IMR-90 (cell line): Measurements from ENCODE around the gene RENBP. TPM values are rescaled to one million over a fixed set of nuclear protein-coding genes. Genes with fewer than 3 reads are reported as not detected.

Experiments used
- ATAC-seq: fragments of 200-7000 bp; cut with Tn5 transposase; 2 replicates; pipeline ENCODE4 v1.9.1; 2020; ENCODE audit warnings: low read depth, mild to moderate bottlenecking, moderate library complexity
- BruUV-seq: library from RNA; stranded (reverse); fragments of 400-500 nt; replicated peaks from 2 replicates; lab custom pipeline; 2021; lab: Mats Ljungman, UMichigan
- CTCF ChIA-PET: fragments of 300-600 bp; formaldehyde crosslinking; extraction: SDS; loops from one replicate; lab custom pipeline; 2021; ENCODE audit warnings: antibody characterized with exemption; lab: Yijun Ruan, JAX
- POLR2A ChIA-PET: fragments of 300-600 bp; sonication (Branson Sonifier 250); formaldehyde crosslinking; loops from one replicate; lab custom pipeline; 2022; ENCODE audit warnings: antibody characterized with exemption; ENCODE audit not compliant: unreplicated experiment; lab: Charles Lee
- DNase-seq: peaks from one replicate; pipeline ENCODE4 v3.0.0; 2013
- H2AFZ ChIP-seq: replicated peaks from 2 replicates; pipeline ENCODE3; 2013; ENCODE audit warnings: low read length, mild to moderate bottlenecking; ENCODE audit not compliant: poor library complexity
- H2AK5ac ChIP-seq: 2 replicates; pipeline ENCODE4 v1.6.1; 2013; ENCODE audit warnings: low read depth, low read length, inconsistent platforms
- H2AK9ac ChIP-seq: replicated peaks from 2 replicates; pipeline ENCODE3; 2013; ENCODE audit warnings: mild to moderate bottlenecking, low read depth, low read length, moderate library complexity; ENCODE audit not compliant: poor library complexity
- H2BK120ac ChIP-seq: 2 replicates; pipeline ENCODE4 v1.6.1; 2013; ENCODE audit warnings: low read depth, low read length, inconsistent platforms
- H2BK15ac ChIP-seq: 3 replicates; pipeline ENCODE4 v1.6.1; 2013; ENCODE audit warnings: low read depth, low read length, inconsistent platforms
- H2BK20ac ChIP-seq: 2 replicates; pipeline ENCODE4 v1.6.1; 2013; ENCODE audit warnings: low read depth, mild to moderate bottlenecking, inconsistent platforms, low read length, moderate library complexity
- H2BK5ac ChIP-seq: 2 replicates; pipeline ENCODE4 v1.6.1; 2013; ENCODE audit warnings: mild to moderate bottlenecking, low read depth, low read length, inconsistent platforms; ENCODE audit not compliant: poor library complexity, severe bottlenecking
- H3K14ac ChIP-seq: replicated peaks from 2 replicates; pipeline ENCODE4 v1.6.1; 2013; ENCODE audit warnings: low read depth, low read length, inconsistent platforms
- H3K18ac ChIP-seq: 2 replicates; pipeline ENCODE4 v1.6.1; 2013; ENCODE audit warnings: low read depth, low read length, control low read depth
- H3K23ac ChIP-seq: 2 replicates; pipeline ENCODE4 v1.6.1; 2013; ENCODE audit warnings: low read depth, low read length, inconsistent platforms
- H3K27ac ChIP-seq: 2 replicates; pipeline ENCODE4 v1.5.1; 2013; ENCODE audit warnings: mild to moderate bottlenecking, control low read depth, low read length; ENCODE audit not compliant: insufficient read depth
- H3K27me3 ChIP-seq: 2 replicates; pipeline ENCODE4 v1.6.1; 2013; ENCODE audit warnings: low read length; ENCODE audit not compliant: control insufficient read depth, insufficient read depth
- H3K36me3 ChIP-seq: 2 replicates; pipeline ENCODE4 v1.6.1; 2013; ENCODE audit warnings: low read length, mixed read lengths; ENCODE audit not compliant: control insufficient read depth, insufficient read depth
- H3K4ac ChIP-seq: 2 replicates; pipeline ENCODE4 v1.6.1; 2013; ENCODE audit warnings: low read depth, low read length, inconsistent platforms
- H3K4me1 ChIP-seq: 2 replicates; pipeline ENCODE4 v1.6.1; 2013; ENCODE audit warnings: low read length, mixed read lengths; ENCODE audit not compliant: control insufficient read depth, insufficient read depth
- H3K4me2 ChIP-seq: 2 replicates; pipeline ENCODE4 v1.6.1; 2013; ENCODE audit warnings: low read depth, mild to moderate bottlenecking, control low read depth, low read length, moderate library complexity
- H3K4me3 ChIP-seq: 2 replicates; pipeline ENCODE4 v1.5.1; 2013; ENCODE audit warnings: low read depth, mild to moderate bottlenecking, control low read depth, low read length, moderate library complexity; ENCODE audit not compliant: insufficient read depth
- H3K56ac ChIP-seq: 2 replicates; pipeline ENCODE4 v1.6.1; 2013; ENCODE audit warnings: low read length, inconsistent platforms; ENCODE audit not compliant: insufficient read depth; ENCODE audit errors: extremely low read depth
- H3K79me1 ChIP-seq, 2 experiments: 2 replicates each; pipeline ENCODE4 v1.6.1; 2013; ENCODE audit warnings: low read length in 2 of 2, inconsistent platforms in 1 of 2, low read depth in 1 of 2
- H3K9ac ChIP-seq: 2 replicates; pipeline ENCODE4 v1.6.1; 2013; ENCODE audit warnings: low read depth, low read length, control low read depth
- H3K9me1 ChIP-seq: 2 replicates; pipeline ENCODE4 v1.6.1; 2013; ENCODE audit warnings: low read length, inconsistent platforms; ENCODE audit not compliant: insufficient read depth
- H3K9me3 ChIP-seq: 2 replicates; pipeline ENCODE4 v1.6.1; 2013; ENCODE audit warnings: low read length; ENCODE audit not compliant: control insufficient read depth, insufficient read depth
- H4K20me1 ChIP-seq: 2 replicates; pipeline ENCODE4 v1.6.1; 2013; ENCODE audit warnings: low read length, inconsistent platforms; ENCODE audit not compliant: insufficient read depth
- H4K5ac ChIP-seq: 2 replicates; pipeline ENCODE4 v1.6.1; 2013; ENCODE audit warnings: mild to moderate bottlenecking, low read depth, low read length, control low read depth
- H4K8ac ChIP-seq, 2 experiments: 2 replicates each; pipeline ENCODE4 v1.6.1; 2013; ENCODE audit warnings: low read depth in 2 of 2, low read length in 2 of 2, control low read depth in 1 of 2, inconsistent platforms in 1 of 2
- H4K91ac ChIP-seq: 2 replicates; pipeline ENCODE4 v1.6.1; 2013; ENCODE audit warnings: low read depth, low read length, inconsistent platforms; ENCODE audit not compliant: insufficient read depth
- CEBPB ChIP-seq: IDR thresholded peaks from 2 replicates; pipeline ENCODE4 v1.6.1; 2012; ENCODE audit warnings: low read depth, low read length, improper control_type of control experiment
- MAFK ChIP-seq: IDR thresholded peaks from 2 replicates; pipeline ENCODE4 v1.6.1; 2012; ENCODE audit warnings: low read depth, low read length, improper control_type of control experiment
- MAZ ChIP-seq: IDR thresholded peaks from 2 replicates; pipeline ENCODE4 v1.6.1; 2012; ENCODE audit warnings: low read depth, mild to moderate bottlenecking, low read length, improper control_type of control experiment, moderate library complexity, borderline replicate concordance
- MXI1 ChIP-seq: IDR thresholded peaks from 2 replicates; pipeline ENCODE4 v1.6.1; 2012; ENCODE audit warnings: low read depth, mild to moderate bottlenecking, low read length, moderate library complexity, borderline replicate concordance
- POLR2A ChIP-seq: IDR thresholded peaks from 2 replicates; pipeline ENCODE4 v1.6.1; 2012; ENCODE audit warnings: mild to moderate bottlenecking, low read depth, low read length
- RCOR1 ChIP-seq: IDR thresholded peaks from 2 replicates; pipeline ENCODE4 v1.6.1; 2012; ENCODE audit warnings: mild to moderate bottlenecking, low read length, improper control_type of control experiment; ENCODE audit not compliant: insufficient replicate concordance
- whole genome bisulfite sequencing, 2 experiments: methylation state at CpG; one replicate each; pipeline versions ENCODE4 v1.1.5 to v1.1.7; 2013; ENCODE audit warnings: missing lambda C conversion rate in 2 of 2; ENCODE audit not compliant: insufficient read length in 1 of 2; ENCODE audit errors: extremely low coverage in 2 of 2; 5-methylcytosine and 5-hydroxymethylcytosine counted together
- dilution Hi-C: fragments of 300-500 bp; cut with HindIII; formaldehyde crosslinking; loops from one replicate; pipeline ENCODE4 v1.14.3; 2018; ENCODE audit warnings: low sequenced_read_pairs; ENCODE audit not compliant: unreplicated experiment
- in situ Hi-C: fragments of 300-500 bp; cut with MboI; formaldehyde crosslinking; loops from 3 replicates; pipeline ENCODE4 v1.14.3; 2019; ENCODE audit warnings: low sequenced_read_pairs, inconsistent platforms, mixed read lengths
- intact Hi-C: fragments of 100-400 bp; cut with micrococcal nuclease; formaldehyde crosslinking; loops from 2 replicates; pipeline ENCODE4 v1.10.0; 2022
- polyA plus RNA-seq, 3 experiments: library from polyadenylated mRNA; depleted of rRNA; stranded (reverse); fragments of >200 nt; gene quantifications; 2 replicates each; pipeline ENCODE4 v1.2.3, GENCODE V29; 2012; ENCODE audit warnings: low replicate concordance in 1 of 3
- total RNA-seq: library from RNA; depleted of rRNA; stranded (reverse); fragments of >200 nt; gene quantifications from 2 replicates; pipeline ENCODE4 v1.2.3, GENCODE V29; 2012

Gene RENBP
- total and polyA plus RNA-seq, 2 of the 4 experiments (the other 2 are of a cell fraction), result 0.15 to 0.18 TPM

DNA sequence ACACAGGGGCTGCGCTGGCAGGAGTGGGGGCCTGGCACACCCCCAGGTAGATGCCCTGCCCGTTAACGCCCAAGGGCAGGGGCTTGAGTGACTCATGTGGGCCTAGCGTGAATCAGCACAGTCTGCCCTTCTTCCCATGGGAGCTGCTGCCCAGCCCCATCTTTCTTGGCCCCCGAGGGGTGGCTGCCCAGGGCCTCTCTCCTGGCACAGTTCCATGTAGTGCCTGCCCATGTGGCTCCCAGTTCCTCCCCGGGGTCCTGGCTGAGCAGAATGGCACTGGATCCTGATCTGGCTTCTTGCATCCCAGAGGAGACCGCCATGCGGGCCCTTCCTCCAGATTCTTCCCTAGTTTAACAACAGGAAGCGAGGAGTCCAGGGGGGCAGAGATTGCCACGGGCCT, 42.1 kb downstream of the RENBP start:
- DNase-seq, result no peak
- dilution Hi-C loops, result no loop called here
- Histone ChIP-seq H3K56ac (no peak overlapping the region), H4K91ac (no peak overlapping the region), H2BK120ac (no peak overlapping the region), H4K5ac (no peak overlapping the region), H3K18ac (no peak overlapping the region), H2BK15ac (no peak overlapping the region), H3K79me1 (no peaks in the 10 kb centered on the region), H2AK5ac (no peak overlapping the region), H3K9me3 (no peaks in the 10 kb centered on the region; the same call in 1 of the 2 replicates), H3K4me2 (no peak overlapping the region), H3K4me3 (no peak overlapping the region), H2AK9ac (no peak overlapping the region), H2BK5ac (no peak overlapping the region), H3K9me1 (peaks cover 4% of the 10 kb centered on the region), H3K4me1 (peaks cover 9% of the 10 kb centered on the region; the same call in 1 of the 2 replicates), H3K9ac (no peak overlapping the region), H2AFZ (no peak overlapping the region), H3K27ac (no peak overlapping the region), H3K14ac (no peak overlapping the region), H3K36me3 (no peaks in the 10 kb centered on the region), H4K20me1 (no peaks in the 10 kb centered on the region; the same call in 1 of the 2 replicates), H3K4ac (no peak overlapping the region), H2BK20ac (no peak overlapping the region), H3K27me3 (peaks cover 3% of the 10 kb centered on the region), H4K8ac (no peak overlapping the region), H3K23ac (no peak overlapping the region)
- no TSS peak for BruUV-seq
- ChIA-PET CTCF (no interaction called here), POLR2A (no interaction called here)
- intact Hi-C loops, result no loop called here
- no peak for ATAC-seq
- 29% methylated on average over 2 of the region's 10 CpGs; no CpG with 5 or more reads in 1 of the 2 experiments for WGBS, 2 experiments
- in situ Hi-C loops, result loop anchor here (25.0 kb wide), 1 partner anchor 940 kb away; no protein-coding TSS in a partner anchor
- no peak for TF ChIP-seq CEBPB
- TF ChIP-seq MAZ, result no peak
- no peak for TF ChIP-seq POLR2A
- no peak for TF ChIP-seq MAFK
- no peak for TF ChIP-seq MXI1
- no peak for TF ChIP-seq RCOR1
